HCT116 (cell line): Measurements from ENCODE around the gene MPV17L2. TPM values are rescaled to one million over a fixed set of nuclear protein-coding genes. Genes with fewer than 3 reads are reported as not detected.

Experiments used
- ATAC-seq: fragments of 200-7000 bp; cut with Tn5 transposase; 2 replicates; pipeline ENCODE4 v1.9.1; 2020; ENCODE audit warnings: mild to moderate bottlenecking, moderate library complexity
- BruUV-seq: library from RNA; stranded (reverse); fragments of 400-500 nt; replicated peaks from 2 replicates; lab custom pipeline; 2021; lab: Mats Ljungman, UMichigan
- CTCF ChIA-PET: fragments of 300-600 bp; sonication (Branson Sonifier 250); formaldehyde crosslinking; loops from one replicate; lab custom pipeline; 2021; ENCODE audit warnings: antibody characterized with exemption; lab: Charles Lee
- POLR2A ChIA-PET: fragments of 300-600, 350-600 bp; sonication (Branson Sonifier 250); formaldehyde crosslinking; loops from one replicate; lab custom pipeline; 2021; ENCODE audit warnings: antibody characterized with exemption; lab: Charles Lee
- RAD21 ChIA-PET, 2 experiments: fragments of 300-600 bp; sonication (Branson Sonifier 250); formaldehyde crosslinking; loops; one replicate each; lab custom pipeline; 2023; ENCODE audit warnings: low total read pairs in 2 of 2; ENCODE audit not compliant: uncharacterized antibody in 2 of 2, unreplicated experiment in 2 of 2, low non-redundant PET in 1 of 2; lab: Charles Lee
- DNase-seq: peaks from one replicate; pipeline ENCODE4 v3.0.0-alpha.2; 2010; ENCODE audit warnings: low read depth, low spot score
- H2AFZ ChIP-seq: fragments of 200-600 bp; shearing (Covaris generic), sonication (generic); 2 replicates; pipeline ENCODE4 v1.6.1; 2017; ENCODE audit warnings: low read depth, mixed run types, mixed read lengths, antibody characterized with exemption, low read length; ENCODE audit not compliant: poor library complexity, severe bottlenecking
- H3K27ac ChIP-seq: 2 replicates; pipeline ENCODE4 v1.5.1; 2012; ENCODE audit warnings: low read depth, low read length
- H3K27me3 ChIP-seq: fragments of 200-600 bp; sonication (generic); 2 replicates; pipeline ENCODE4 v1.6.1; 2016; ENCODE audit warnings: mixed run types, low read length, mixed read lengths; ENCODE audit not compliant: insufficient read depth
- H3K36me3 ChIP-seq, 2 experiments: fragments of 200-500 bp in 1 of 2; fragments of 200-600 bp in 1 of 2; sonication (Bioruptor generic) in 1 of 2; sonication (generic) in 1 of 2; 2 replicates each; pipeline versions ENCODE4 v1.5.1 to v1.6.1; 2014 to 2016; ENCODE audit warnings: low read length in 2 of 2, inconsistent platforms in 1 of 2, mixed read lengths in 1 of 2, mixed run types in 1 of 2; ENCODE audit not compliant: insufficient read depth in 2 of 2, control insufficient read depth in 1 of 2
- H3K4me1 ChIP-seq, 2 experiments: fragments of 200-600 bp in 1 of 2; sonication (generic) in 1 of 2; 2 replicates each; pipeline versions ENCODE4 v1.5.1 to v1.6.1; 2012 to 2017; ENCODE audit warnings: low read length in 2 of 2, inconsistent platforms in 1 of 2, mild to moderate bottlenecking in 1 of 2, mixed read lengths in 1 of 2, mixed run types in 1 of 2, moderate library complexity in 1 of 2; ENCODE audit not compliant: insufficient read depth in 2 of 2, control insufficient read depth in 1 of 2
- H3K4me2 ChIP-seq: fragments of 200-600 bp; sonication (generic); 2 replicates; pipeline ENCODE4 v1.6.1; 2017; ENCODE audit warnings: mixed run types, low read length, mixed read lengths
- H3K4me3 ChIP-seq, 2 experiments: fragments of 200-600 bp in 1 of 2; sonication (generic) in 1 of 2; replicated peaks in 1 of 2; 2 replicates each; pipeline ENCODE4 v1.5.1; 2011 to 2016; ENCODE audit warnings: low read length in 2 of 2, control low read depth in 1 of 2, low read depth in 1 of 2, mild to moderate bottlenecking in 1 of 2, mixed read lengths in 1 of 2, mixed run types in 1 of 2
- H3K79me2 ChIP-seq: fragments of 200-600 bp; sonication (generic); 2 replicates; pipeline ENCODE4 v1.6.1; 2017; ENCODE audit warnings: mild to moderate bottlenecking, mixed run types, low read length, moderate library complexity, mixed read lengths; ENCODE audit not compliant: insufficient read depth
- H3K9ac ChIP-seq: fragments of 200-600 bp; sonication (generic); 2 replicates; pipeline ENCODE4 v1.6.1; 2016; ENCODE audit warnings: low read length, mixed read lengths
- H3K9me2 ChIP-seq: fragments of 200-600 bp; sonication (generic), shearing (Covaris generic); 2 replicates; pipeline ENCODE4 v1.6.1; 2017; ENCODE audit warnings: mixed run types, mild to moderate bottlenecking, moderate library complexity; ENCODE audit not compliant: insufficient read depth
- H3K9me3 ChIP-seq, 2 experiments: fragments of 200-500 bp in 1 of 2; fragments of 200-600 bp in 1 of 2; sonication (Bioruptor generic) in 1 of 2; sonication (generic) in 1 of 2; 2 replicates each; pipeline ENCODE4 v1.6.1; 2014 to 2017; ENCODE audit warnings: low read length in 2 of 2, mixed read lengths in 2 of 2, inconsistent platforms in 1 of 2, low read depth in 1 of 2, mild to moderate bottlenecking in 1 of 2, mixed run types in 1 of 2, moderate library complexity in 1 of 2; ENCODE audit not compliant: control insufficient read depth in 1 of 2, insufficient read depth in 1 of 2
- H4K20me1 ChIP-seq: fragments of 200-600 bp; sonication (generic), shearing (Covaris generic); 2 replicates; pipeline ENCODE4 v1.6.1; 2017; ENCODE audit warnings: mixed run types, mild to moderate bottlenecking, moderate library complexity; ENCODE audit not compliant: insufficient read depth
- ATF3 ChIP-seq: IDR thresholded peaks from 2 replicates; pipeline ENCODE4 v1.6.1; 2012
- CBX3 ChIP-seq: IDR thresholded peaks from 2 replicates; pipeline ENCODE4 v1.6.1; 2012; ENCODE audit warnings: low read depth
- CEBPB ChIP-seq: IDR thresholded peaks from 2 replicates; pipeline ENCODE4 v1.6.1; 2012; ENCODE audit warnings: low read depth
- CTCF ChIP-seq, 3 experiments: fragments of 200-600 bp in 1 of 3; sonication (generic) in 1 of 3; IDR thresholded peaks in 2 of 3; conservative IDR thresholded peaks in 1 of 3; 2 replicates each; pipeline ENCODE4 v1.5.1; 2012 to 2017; ENCODE audit warnings: low read depth in 2 of 3, low read length in 2 of 3, antibody characterized with exemption in 1 of 3, borderline replicate concordance in 1 of 3, control low read depth in 1 of 3, mild to moderate bottlenecking in 1 of 3, mixed read lengths in 1 of 3, mixed run types in 1 of 3, moderate library complexity in 1 of 3; ENCODE audit not compliant: insufficient read depth in 1 of 3
- EGR1 ChIP-seq: IDR thresholded peaks from 2 replicates; pipeline ENCODE4 v1.6.1; 2012; ENCODE audit warnings: low read depth
- ELF1 ChIP-seq: IDR thresholded peaks from 2 replicates; pipeline ENCODE4 v1.6.1; 2012; ENCODE audit warnings: low read depth, borderline replicate concordance
- EZH2phosphoT487 ChIP-seq: fragments of 200-600 bp; IDR thresholded peaks from 2 replicates; pipeline ENCODE4 v1.6.1; 2018; ENCODE audit warnings: antibody characterized with exemption, borderline replicate concordance
- FOSL1 ChIP-seq: IDR thresholded peaks from 2 replicates; pipeline ENCODE4 v1.6.1; 2012; ENCODE audit warnings: low read depth
- MAX ChIP-seq: IDR thresholded peaks from 2 replicates; pipeline ENCODE4 v1.6.1; 2012
- POLR2A ChIP-seq: IDR thresholded peaks from 2 replicates; pipeline ENCODE4 v1.7.0; 2011; ENCODE audit warnings: borderline replicate concordance; ENCODE audit not compliant: insufficient read depth, insufficient read length; ENCODE audit errors: extremely low read depth
- POLR2AphosphoS5 ChIP-seq: IDR thresholded peaks from 2 replicates; pipeline ENCODE4 v1.6.1; 2011; ENCODE audit warnings: mild to moderate bottlenecking, low read depth, low read length, moderate library complexity
- RAD21 ChIP-seq: IDR thresholded peaks from 2 replicates; pipeline ENCODE4 v1.6.1; 2012; ENCODE audit warnings: low read depth, mild to moderate bottlenecking
- SIN3A ChIP-seq: IDR thresholded peaks from 2 replicates; pipeline ENCODE4 v1.6.1; 2012; ENCODE audit warnings: low read depth
- SRF ChIP-seq: IDR thresholded peaks from 2 replicates; pipeline ENCODE4 v1.6.1; 2012; ENCODE audit warnings: low read depth
- TCF7L2 ChIP-seq: IDR thresholded peaks from 2 replicates; pipeline ENCODE4 v1.7.0; 2011; ENCODE audit warnings: borderline replicate concordance, inconsistent platforms; ENCODE audit not compliant: insufficient read depth, insufficient read length; ENCODE audit errors: extremely low read depth
- YY1 ChIP-seq: IDR thresholded peaks from 2 replicates; pipeline ENCODE4 v1.6.1; 2011; ENCODE audit warnings: low read length, low read depth, moderate library complexity, mild to moderate bottlenecking; ENCODE audit not compliant: insufficient replicate concordance; ENCODE audit errors: extremely low read depth
- ZFX ChIP-seq: fragments of 450-650 bp; IDR thresholded peaks from 2 replicates; pipeline ENCODE4 v1.6.1; 2017
- ZNF274 ChIP-seq: fragments of 200-500 bp; sonication (Bioruptor generic); IDR thresholded peaks from 2 replicates; pipeline ENCODE4 v1.6.1; 2014; ENCODE audit warnings: mild to moderate bottlenecking, low read depth, low read length, inconsistent platforms
- intact Hi-C: fragments of 100-400 bp; cut with micrococcal nuclease; formaldehyde crosslinking; loops from 2 replicates; pipeline ENCODE4 v1.10.0; 2022
- total RNA-seq: library from RNA; stranded (reverse); gene quantifications from one replicate; pipeline ENCODE4 v1.2.1, GENCODE V29; 2021; ENCODE audit not compliant: unreplicated experiment
- TF ChIP-seq, protein P1 (sequence below): IDR thresholded peaks from 2 replicates; pipeline ENCODE4 v1.6.1; 2011; ENCODE audit warnings: mild to moderate bottlenecking, low read length, moderate library complexity; ENCODE audit not compliant: insufficient replicate concordance; ENCODE audit errors: extremely low read depth

MPV17L2 gene
- total RNA-seq, 1 experiment from 2014 or later, result 18.7 TPM

- H3K4me3 ChIP-seq, result peak within 1 kb of the TSS; percentile 83 to 90
- POLR2A ChIA-PET, result interaction anchor here (0.7 to 1.6 kb wide), 2 partner anchors 39 to 128 kb away, joined by 3 to 4 read pairs; partner anchors contain the start of gene JUND
- peak; percentile 97 for DNase-seq
- H4K20me1 ChIP-seq, result no peaks in the 10 kb centered on the region
- peak within 1 kb of the TSS; percentile 85 for H3K27ac ChIP-seq
- TF ChIP-seq SIN3A, result no peak; the same call in 1 of the 2 replicates
- TF ChIP-seq, protein P1, sequence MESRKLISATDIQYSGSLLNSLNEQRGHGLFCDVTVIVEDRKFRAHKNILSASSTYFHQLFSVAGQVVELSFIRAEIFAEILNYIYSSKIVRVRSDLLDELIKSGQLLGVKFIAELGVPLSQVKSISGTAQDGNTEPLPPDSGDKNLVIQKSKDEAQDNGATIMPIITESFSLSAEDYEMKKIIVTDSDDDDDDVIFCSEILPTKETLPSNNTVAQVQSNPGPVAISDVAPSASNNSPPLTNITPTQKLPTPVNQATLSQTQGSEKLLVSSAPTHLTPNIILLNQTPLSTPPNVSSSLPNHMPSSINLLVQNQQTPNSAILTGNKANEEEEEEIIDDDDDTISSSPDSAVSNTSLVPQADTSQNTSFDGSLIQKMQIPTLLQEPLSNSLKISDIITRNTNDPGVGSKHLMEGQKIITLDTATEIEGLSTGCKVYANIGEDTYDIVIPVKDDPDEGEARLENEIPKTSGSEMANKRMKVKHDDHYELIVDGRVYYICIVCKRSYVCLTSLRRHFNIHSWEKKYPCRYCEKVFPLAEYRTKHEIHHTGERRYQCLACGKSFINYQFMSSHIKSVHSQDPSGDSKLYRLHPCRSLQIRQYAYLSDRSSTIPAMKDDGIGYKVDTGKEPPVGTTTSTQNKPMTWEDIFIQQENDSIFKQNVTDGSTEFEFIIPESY, result peak; percentile 92
- TF ChIP-seq ZNF274, result no peak
- no peak for TF ChIP-seq CEBPB
- TF ChIP-seq YY1, result no peak
- TF ChIP-seq ATF3, result no peak
- TF ChIP-seq SRF, result no peak
- peak; percentile 51 for TF ChIP-seq POLR2AphosphoS5
- TF ChIP-seq EZH2phosphoT487, result no peak
- peak; percentile 83; the same call in 1 of the 2 replicates for TF ChIP-seq ZFX
- TF ChIP-seq TCF7L2, result no peak
- TF ChIP-seq POLR2A, result peak; percentile 20
- TF ChIP-seq FOSL1, result no peak
- TF ChIP-seq CBX3, result no peak
- TF ChIP-seq RAD21, result no peak
- no peak for TF ChIP-seq EGR1
- no peak; the same call in 1 of the 2 replicates for TF ChIP-seq ELF1
- no peak for TF ChIP-seq MAX
- no peak for TF ChIP-seq CTCF (IDR thresholded peaks at IDR 0.05 in 2 of 3, conservative IDR thresholded peaks at IDR 0.05 in 1 of 3; ENCODE audit: borderline replicate concordance in 1 of 3, insufficient read depth in 1 of 3, low read depth in 2 of 3, low read length in 2 of 3)
- TF ChIP-seq, all 23 proteins: peak for 4
- H3K9me3 ChIP-seq, result no peaks in the 10 kb centered on the region
- peaks cover 35% of the 10 kb centered on the region for H3K79me2 ChIP-seq
- peak; percentile 90 for ATAC-seq
- no peak within 1 kb of the TSS for H2AFZ ChIP-seq
- peak within 1 kb of the TSS; percentile 99 for H3K4me2 ChIP-seq
- CTCF ChIA-PET, result interaction anchor here (0.7 to 1.5 kb wide), 7 partner anchors 15 to 261 kb away, joined by 3 to 11 read pairs (median 3); partner anchors contain the start of gene MPV17L2
- H3K9me2 ChIP-seq, result no peaks in the 10 kb centered on the region
- peaks cover 38 to 49% of the 10 kb centered on the region in 2 experiments for H3K4me1 ChIP-seq
- peak within 1 kb of the TSS; percentile 98 for H3K9ac ChIP-seq
- RAD21 ChIA-PET, result no interaction called here
- H3K27me3 ChIP-seq, result no peaks in the 10 kb centered on the region
- intact Hi-C loops, result loop anchor here (1.0 to 10.0 kb wide), 2 partner anchors 36 to 148 kb away; partner anchors contain the start of gene ARRDC2
- H3K36me3 ChIP-seq, result peaks cover 0 to 11% of the 10 kb centered on the region in 2 experiments; a peak in 1 of 4 replicates
- no TSS peak for BruUV-seq
These were observed 40.0 kb upstream of the MPV17L2 start, which contains the start of gene PIK3R2 for GRCh38 chr19:18152817-18153555. TSS of gene PIK3R2 (plus strand) at chr19:18153163. CDS start at chr19:18155880, 2,717 bp downstream.
